Upper lobe of left lung (tissue), 4 donors: ENCODE data around the gene KIF22.

Experiments
- POLR2A ChIP-seq, 4 donors: fragments of 450-650 bp; IDR thresholded peaks; one replicate each; pipeline ENCODE4 v1.5.1; 2016 to 2017; ENCODE audit warnings: antibody characterized with exemption in 4 of 4, mild to moderate bottlenecking in 2 of 4
- TF ChIP-seq, protein P1 (sequence below), 6 experiments: fragments of 450-650 bp in 4 of 6; fragments of 200-600 bp in 2 of 6; sonication (generic) in 2 of 6; IDR thresholded peaks; one replicate each; pipeline ENCODE4 v1.5.1; 2016 to 2019; ENCODE audit warnings: antibody characterized with exemption in 6 of 6

DNA sequence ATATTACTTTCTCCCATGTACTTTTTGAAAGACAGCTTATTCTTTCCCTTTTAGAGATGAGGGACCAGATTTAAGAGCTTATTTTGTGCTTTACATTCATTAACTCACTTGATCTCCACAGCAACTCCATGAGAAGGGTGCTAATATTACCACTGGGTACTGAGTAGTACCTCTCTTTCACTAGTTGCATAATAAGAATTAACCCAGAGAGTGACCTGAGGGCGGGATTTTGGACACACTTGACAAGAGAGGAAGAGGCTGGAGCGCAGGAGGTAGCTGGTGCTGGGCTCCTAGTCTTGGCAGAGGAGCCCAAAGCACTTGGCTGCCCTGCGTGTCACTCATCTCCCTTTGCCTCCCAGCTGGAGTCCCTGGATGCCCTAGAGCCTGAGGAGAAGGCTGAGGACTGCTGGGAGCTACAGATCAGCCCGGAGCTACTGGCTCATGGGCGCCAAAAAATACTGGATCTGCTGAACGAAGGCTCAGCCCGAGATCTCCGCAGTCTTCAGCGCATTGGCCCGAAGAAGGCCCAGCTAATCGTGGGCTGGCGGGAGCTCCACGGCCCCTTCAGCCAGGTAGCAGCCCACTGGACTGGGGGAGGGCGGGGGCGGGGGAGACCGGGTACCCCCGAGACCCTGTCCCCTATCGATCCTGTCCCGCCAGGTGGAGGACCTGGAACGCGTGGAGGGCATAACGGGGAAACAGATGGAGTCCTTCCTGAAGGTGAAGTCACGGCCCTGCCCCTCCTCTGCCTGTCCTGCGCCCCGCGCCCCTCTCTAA lies 14.1 kb downstream of the KIF22 start:
- TF ChIP-seq, protein P1, sequence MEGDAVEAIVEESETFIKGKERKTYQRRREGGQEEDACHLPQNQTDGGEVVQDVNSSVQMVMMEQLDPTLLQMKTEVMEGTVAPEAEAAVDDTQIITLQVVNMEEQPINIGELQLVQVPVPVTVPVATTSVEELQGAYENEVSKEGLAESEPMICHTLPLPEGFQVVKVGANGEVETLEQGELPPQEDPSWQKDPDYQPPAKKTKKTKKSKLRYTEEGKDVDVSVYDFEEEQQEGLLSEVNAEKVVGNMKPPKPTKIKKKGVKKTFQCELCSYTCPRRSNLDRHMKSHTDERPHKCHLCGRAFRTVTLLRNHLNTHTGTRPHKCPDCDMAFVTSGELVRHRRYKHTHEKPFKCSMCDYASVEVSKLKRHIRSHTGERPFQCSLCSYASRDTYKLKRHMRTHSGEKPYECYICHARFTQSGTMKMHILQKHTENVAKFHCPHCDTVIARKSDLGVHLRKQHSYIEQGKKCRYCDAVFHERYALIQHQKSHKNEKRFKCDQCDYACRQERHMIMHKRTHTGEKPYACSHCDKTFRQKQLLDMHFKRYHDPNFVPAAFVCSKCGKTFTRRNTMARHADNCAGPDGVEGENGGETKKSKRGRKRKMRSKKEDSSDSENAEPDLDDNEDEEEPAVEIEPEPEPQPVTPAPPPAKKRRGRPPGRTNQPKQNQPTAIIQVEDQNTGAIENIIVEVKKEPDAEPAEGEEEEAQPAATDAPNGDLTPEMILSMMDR (IDR thresholded peaks at IDR 0.05) = no peak
- TF ChIP-seq POLR2A (IDR thresholded peaks at IDR 0.05) = peak in 1 of 4 donors; percentile 51
